Thoracic aorta (tissue), 2 donors: Measurements from ENCODE around the gene KLHDC10. TPM values are rescaled to one million over a fixed set of nuclear protein-coding genes. Genes with fewer than 3 reads are reported as not detected.

Source experiments
- ATAC-seq: fragments of 150-250 bp; one replicate; pipeline ENCODE4 v1.8.0; 2017; ENCODE audit warnings: low read depth; ENCODE audit not compliant: insufficient number of reproducible peaks, low FRiP score
- DNase-seq: peaks from one replicate; pipeline ENCODE4 v3.0.0-alpha.2; 2020; ENCODE audit warnings: low spot score
- H3K27ac ChIP-seq, 2 donors: fragments of 200-600 bp; sonication (generic); 1 replicate in 1 of 2; 2 replicates in 1 of 2; pipeline ENCODE4 v1.5.1; 2016; ENCODE audit warnings: mild to moderate bottlenecking in 2 of 2, moderate library complexity in 2 of 2
- H3K27me3 ChIP-seq: fragments of 200-600 bp; sonication (generic); replicated peaks from 2 replicates; pipeline ENCODE4 v1.6.0; 2016; ENCODE audit warnings: mild to moderate bottlenecking; ENCODE audit not compliant: insufficient read depth
- H3K36me3 ChIP-seq: fragments of 200-600 bp; sonication (generic); one replicate; pipeline ENCODE4 v1.5.1; 2016
- H3K4me1 ChIP-seq, 2 donors: fragments of 200-600 bp; sonication (generic); 1 replicate in 1 of 2; 2 replicates in 1 of 2; pipeline versions ENCODE4 v1.5.1 to v1.6.0; 2016; ENCODE audit warnings: low read depth in 2 of 2, mild to moderate bottlenecking in 1 of 2; ENCODE audit not compliant: control insufficient read depth in 1 of 2
- H3K4me3 ChIP-seq: fragments of 200-600 bp; sonication (generic); 2 replicates; pipeline ENCODE4 v1.5.1; 2016; ENCODE audit warnings: mild to moderate bottlenecking
- H3K9me3 ChIP-seq: fragments of 200-600 bp; sonication (generic); 2 replicates; pipeline ENCODE4 v1.5.1; 2016
- CTCF ChIP-seq: fragments of 200-600 bp; sonication (generic); IDR thresholded peaks from one replicate; pipeline ENCODE4 v1.5.1; 2019; ENCODE audit warnings: antibody characterized with exemption
- total RNA-seq, 2 donors: library from RNA; depleted of rRNA; stranded (reverse); fragments of >200 nt; gene quantifications; one replicate each; pipeline versions ENCODE4 v1.1.0 to v1.2.3, GENCODE V29; 2016

KLHDC10 gene
- total RNA-seq, 2 donors from 2014 or later = 24.3 to 26.7 TPM

GRCh38 chr7:130154501-130155317 is 84.4 kb downstream of the KLHDC10 start:
- ATAC-seq (no peak), DNase-seq (no peak)
- Histone ChIP-seq H3K4me3 (no peak overlapping the region), H3K27me3 (no peaks in the 10 kb centered on the region), H3K27ac (no peak overlapping the region), H3K9me3 (peaks cover 4% of the 10 kb centered on the region), H3K4me1 (no peaks in the 10 kb centered on the region), H3K36me3 (no peaks in the 10 kb centered on the region)
- no peak for TF ChIP-seq CTCF

DNA sequence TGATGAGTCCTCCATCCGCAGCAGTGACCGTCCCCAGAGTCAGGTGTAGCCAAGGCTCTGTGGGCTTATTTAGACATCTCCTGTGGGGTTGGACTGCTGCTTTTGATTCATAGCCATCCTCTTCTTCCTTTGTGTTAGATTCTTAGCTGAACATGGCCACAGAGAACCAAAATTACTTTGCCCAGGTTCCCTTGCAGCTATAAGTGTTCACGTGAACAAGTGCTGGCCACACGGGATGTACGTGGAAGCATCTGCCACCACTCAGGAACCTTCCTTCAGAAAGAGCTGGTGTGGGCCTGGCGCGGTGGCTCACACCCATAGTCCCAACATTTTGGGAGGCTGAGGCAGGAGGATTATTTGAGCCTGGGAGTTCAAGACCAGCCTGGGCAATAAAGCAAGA is 85.8 kb downstream of the KLHDC10 start:
- no peaks in the 10 kb centered on the region for H3K27me3 ChIP-seq
- no peak overlapping the region for H3K27ac ChIP-seq
- no peak for ATAC-seq

GRCh38 chr7:130157700-130158099 is 87.4 kb downstream of the KLHDC10 start:
- H3K36me3 ChIP-seq = peaks cover 6% of the 10 kb centered on the region
- H3K9me3 ChIP-seq = peaks cover 4% of the 10 kb centered on the region
- ATAC-seq = no peak
- DNase-seq = no peak
- TF ChIP-seq CTCF = no peak
- H3K4me1 ChIP-seq = no peaks in the 10 kb centered on the region
- no peaks in the 10 kb centered on the region for H3K27me3 ChIP-seq
- H3K4me3 ChIP-seq = no peak overlapping the region
- H3K27ac ChIP-seq = no peak overlapping the region

More for the DNA sequence above, 85.8 kb downstream of the KLHDC10 start:
- Histone ChIP-seq H3K4me3 (no peak overlapping the region), H3K4me1 (no peaks in the 10 kb centered on the region), H3K36me3 (no peaks in the 10 kb centered on the region), H3K9me3 (peaks cover 4% of the 10 kb centered on the region)
- TF ChIP-seq CTCF = no peak
- no peak for DNase-seq

DNA sequence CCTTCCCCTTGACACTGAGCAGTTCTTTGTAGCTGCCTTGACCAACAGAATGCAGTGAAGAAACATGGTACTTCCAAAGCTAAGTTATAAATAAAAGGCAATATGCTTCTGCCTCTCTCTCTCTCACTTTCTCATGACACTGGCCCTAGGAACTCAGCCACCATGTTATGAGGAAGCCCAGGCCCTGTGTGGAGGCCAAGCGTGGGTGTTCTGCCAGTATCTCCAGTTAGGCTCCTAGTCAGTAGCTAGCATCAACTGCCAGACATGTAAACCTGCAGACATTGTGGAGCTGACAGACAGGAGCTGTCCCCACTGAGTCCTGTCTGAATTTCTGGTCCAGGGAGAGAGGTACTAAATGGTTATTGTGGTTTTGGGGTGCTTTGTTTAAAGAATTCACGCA is 89.7 kb downstream of the KLHDC10 start:
- no peak for TF ChIP-seq CTCF
- no peak overlapping the region for H3K4me3 ChIP-seq
- DNase-seq = no peak
- ATAC-seq = no peak
- no peaks in the 10 kb centered on the region for H3K4me1 ChIP-seq
- H3K36me3 ChIP-seq = peaks cover 14% of the 10 kb centered on the region
- no peaks in the 10 kb centered on the region for H3K27me3 ChIP-seq
- no peak overlapping the region for H3K27ac ChIP-seq
- H3K9me3 ChIP-seq = peaks cover 4% of the 10 kb centered on the region

GRCh38 chr7:130160455-130160854 is 90.1 kb downstream of the KLHDC10 start:
- ATAC-seq (no peak), DNase-seq (no peak)
- TF ChIP-seq CTCF = no peak
- H3K27me3 ChIP-seq = no peaks in the 10 kb centered on the region
- H3K27ac ChIP-seq = no peak overlapping the region
- no peak overlapping the region for H3K4me3 ChIP-seq
- H3K4me1 ChIP-seq = no peaks in the 10 kb centered on the region
- H3K9me3 ChIP-seq = peaks cover 4% of the 10 kb centered on the region
- H3K36me3 ChIP-seq = peaks cover 16% of the 10 kb centered on the region
